ENCODE measurements around the gene A2M.

DNA sequence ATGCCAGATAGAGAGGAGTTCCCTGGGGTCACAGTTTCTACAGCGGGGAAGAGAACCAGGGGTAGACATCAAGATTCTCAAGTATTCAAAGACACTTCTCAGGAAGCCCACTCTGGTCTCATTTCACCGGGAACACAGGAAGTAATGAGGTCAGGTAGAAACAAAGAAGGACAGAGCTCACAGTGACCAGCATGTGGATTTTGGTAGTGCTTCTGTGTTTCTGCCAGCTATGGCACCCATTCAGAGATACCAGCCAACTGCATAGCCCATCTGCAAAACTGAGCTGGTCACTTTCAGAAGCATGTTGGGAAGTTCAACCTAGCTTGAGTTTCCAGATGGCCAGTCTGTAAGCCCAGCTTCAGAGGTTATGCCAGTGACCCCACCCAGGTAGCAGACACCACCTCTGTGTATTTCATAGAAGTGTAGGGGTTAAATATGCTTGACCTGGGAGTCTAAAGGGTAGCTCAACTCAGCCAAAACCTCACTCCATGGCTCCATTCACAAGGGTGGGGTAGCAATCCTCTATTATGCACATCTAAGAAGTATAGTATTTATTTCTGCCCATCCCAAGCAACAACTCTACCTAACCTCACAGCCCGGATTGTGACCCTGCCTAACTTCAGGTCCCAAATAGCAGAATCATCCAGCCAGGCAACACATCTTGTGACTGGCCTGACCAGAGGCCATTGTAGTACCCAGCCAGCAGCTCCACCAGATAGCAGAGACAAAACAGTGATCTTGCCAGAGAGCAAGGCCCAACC lies 33.9 kb downstream of the A2M start:
- TF ChIP-seq, protein P1, sequence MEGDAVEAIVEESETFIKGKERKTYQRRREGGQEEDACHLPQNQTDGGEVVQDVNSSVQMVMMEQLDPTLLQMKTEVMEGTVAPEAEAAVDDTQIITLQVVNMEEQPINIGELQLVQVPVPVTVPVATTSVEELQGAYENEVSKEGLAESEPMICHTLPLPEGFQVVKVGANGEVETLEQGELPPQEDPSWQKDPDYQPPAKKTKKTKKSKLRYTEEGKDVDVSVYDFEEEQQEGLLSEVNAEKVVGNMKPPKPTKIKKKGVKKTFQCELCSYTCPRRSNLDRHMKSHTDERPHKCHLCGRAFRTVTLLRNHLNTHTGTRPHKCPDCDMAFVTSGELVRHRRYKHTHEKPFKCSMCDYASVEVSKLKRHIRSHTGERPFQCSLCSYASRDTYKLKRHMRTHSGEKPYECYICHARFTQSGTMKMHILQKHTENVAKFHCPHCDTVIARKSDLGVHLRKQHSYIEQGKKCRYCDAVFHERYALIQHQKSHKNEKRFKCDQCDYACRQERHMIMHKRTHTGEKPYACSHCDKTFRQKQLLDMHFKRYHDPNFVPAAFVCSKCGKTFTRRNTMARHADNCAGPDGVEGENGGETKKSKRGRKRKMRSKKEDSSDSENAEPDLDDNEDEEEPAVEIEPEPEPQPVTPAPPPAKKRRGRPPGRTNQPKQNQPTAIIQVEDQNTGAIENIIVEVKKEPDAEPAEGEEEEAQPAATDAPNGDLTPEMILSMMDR (IDR thresholded peaks at IDR 0.05) = no peak
- TF ChIP-seq POLR2A (IDR thresholded peaks at IDR 0.05) (no peak), POLR2AphosphoS5 (IDR thresholded peaks at IDR 0.05) (no peak)
